Transverse colon (tissue), 4 donors: Measurements from ENCODE around the gene NIT1. TPM values are rescaled to one million over a fixed set of nuclear protein-coding genes. Genes with fewer than 3 reads are reported as not detected.
A peak's percentile ranks its signal among the peaks of the same experiment; 100 is the strongest.

ENCODE experiments used
- DNase-seq: peaks from one replicate; pipeline ENCODE4 v3.0.0-alpha.2; 2019
- H3K27ac ChIP-seq, 4 donors: fragments of 200-600 bp; sonication (generic); 2 replicates each; pipeline ENCODE4 v1.5.1; 2016 to 2018; ENCODE audit warnings: inconsistent platforms in 4 of 4
- H3K27me3 ChIP-seq: fragments of 200-600 bp; sonication (generic); 2 replicates; pipeline ENCODE4 v1.5.1; 2017; ENCODE audit warnings: inconsistent platforms
- H3K36me3 ChIP-seq, 4 donors: fragments of 200-600 bp; sonication (generic); 2 replicates each; pipeline ENCODE4 v1.5.1; 2017 to 2019; ENCODE audit warnings: inconsistent platforms in 4 of 4
- H3K4me1 ChIP-seq, 4 donors: fragments of 200-600 bp; sonication (generic); 2 replicates each; pipeline ENCODE4 v1.5.1; 2017 to 2020; ENCODE audit warnings: inconsistent platforms in 4 of 4
- H3K4me3 ChIP-seq, 4 donors: fragments of 200-600 bp; sonication (generic); 1 replicate in 1 of 4; 2 replicates in 3 of 4; pipeline versions ENCODE4 v1.5.1 to v1.6.1; 2017 to 2019; ENCODE audit warnings: inconsistent platforms in 4 of 4
- H3K9me3 ChIP-seq, 2 donors: fragments of 200-600 bp; sonication (generic); 2 replicates each; pipeline ENCODE4 v1.5.1; 2017 to 2019; ENCODE audit warnings: inconsistent platforms in 2 of 2
- EP300 ChIP-seq: sonication (generic); formaldehyde crosslinking; IDR thresholded peaks from one replicate; pipeline ENCODE4 v1.6.1; 2017; ENCODE audit warnings: antibody characterized with exemption, low read depth
- POLR2A ChIP-seq: fragments of 450-650 bp; IDR thresholded peaks from one replicate; pipeline ENCODE4 v1.6.1; 2016; ENCODE audit warnings: antibody characterized with exemption, mild to moderate bottlenecking, moderate library complexity
- POLR2AphosphoS5 ChIP-seq, 3 donors: sonication (generic); formaldehyde crosslinking; IDR thresholded peaks; one replicate each; pipeline ENCODE4 v1.6.1; 2016; ENCODE audit warnings: antibody characterized with exemption in 3 of 3
- WGBS, 2 donors: methylation state at CpG; one replicate each; pipeline ENCODE4 v1.1.5; 2018; ENCODE audit warnings: low coverage in 1 of 2; 5-methylcytosine and 5-hydroxymethylcytosine counted together
- in situ Hi-C, 4 donors: fragments of 200-750 bp; cut with MboI; loops; one replicate each; pipeline versions ENCODE4 v1.15.0 to v1.15.1; 2017; ENCODE audit warnings: low sequenced_read_pairs in 3 of 4, low pct_ligation_motif_present in 1 of 4, low pct_unique_long_range_greater_than_20kb in 1 of 4
- intact Hi-C: fragments of 100-400 bp; cut with DNase I; formaldehyde crosslinking; loops from one replicate; pipeline ENCODE4 v1.15.1; 2023; ENCODE audit warnings: low total_unique reads
- total RNA-seq, 4 donors: library from RNA; depleted of rRNA; stranded (reverse); fragments of >200 nt; gene quantifications; one replicate each; pipeline ENCODE4 v1.1.0, GENCODE V29; 2016
- TF ChIP-seq, protein P1 (sequence below), 5 experiments: fragments of 200-600 bp in 3 of 5; fragments of 450-650 bp in 2 of 5; sonication (generic) in 3 of 5; IDR thresholded peaks; 1 replicate in 2 of 5; 2 replicates in 3 of 5; pipeline ENCODE4 v1.5.1; 2016 to 2017; ENCODE audit warnings: antibody characterized with exemption in 5 of 5, inconsistent platforms in 3 of 5, mild to moderate bottlenecking in 2 of 5, moderate library complexity in 1 of 5

Gene NIT1
- total RNA-seq, 4 donors from 2014 or later, result 45.6 to 83.0 (median 75.4) TPM

GRCh38 chr1:161098210-161099068 lies 19.5 kb upstream of the NIT1 start, which contains the start of gene KLHDC9:
TSS of gene KLHDC9 (plus strand) at chr1:161098361. CDS start at chr1:161098536, 175 bp downstream.
- WGBS, 2 donors, result 4% methylated on average over 54 of the region's 71 CpGs; no CpG with 5 or more reads in 1 of the 2 donors
- H3K4me3 ChIP-seq, result peak within 1 kb of the TSS; percentile 51 to 75 (median 61)
- peaks cover 6 to 20% (median 9%) of the 10 kb centered on the region in 4 donors for H3K4me1 ChIP-seq
- no peaks in the 10 kb centered on the region for H3K27me3 ChIP-seq
- peaks cover 0 to 9% (median 6%) of the 10 kb centered on the region in 4 donors for H3K36me3 ChIP-seq
- TF ChIP-seq, protein P1, sequence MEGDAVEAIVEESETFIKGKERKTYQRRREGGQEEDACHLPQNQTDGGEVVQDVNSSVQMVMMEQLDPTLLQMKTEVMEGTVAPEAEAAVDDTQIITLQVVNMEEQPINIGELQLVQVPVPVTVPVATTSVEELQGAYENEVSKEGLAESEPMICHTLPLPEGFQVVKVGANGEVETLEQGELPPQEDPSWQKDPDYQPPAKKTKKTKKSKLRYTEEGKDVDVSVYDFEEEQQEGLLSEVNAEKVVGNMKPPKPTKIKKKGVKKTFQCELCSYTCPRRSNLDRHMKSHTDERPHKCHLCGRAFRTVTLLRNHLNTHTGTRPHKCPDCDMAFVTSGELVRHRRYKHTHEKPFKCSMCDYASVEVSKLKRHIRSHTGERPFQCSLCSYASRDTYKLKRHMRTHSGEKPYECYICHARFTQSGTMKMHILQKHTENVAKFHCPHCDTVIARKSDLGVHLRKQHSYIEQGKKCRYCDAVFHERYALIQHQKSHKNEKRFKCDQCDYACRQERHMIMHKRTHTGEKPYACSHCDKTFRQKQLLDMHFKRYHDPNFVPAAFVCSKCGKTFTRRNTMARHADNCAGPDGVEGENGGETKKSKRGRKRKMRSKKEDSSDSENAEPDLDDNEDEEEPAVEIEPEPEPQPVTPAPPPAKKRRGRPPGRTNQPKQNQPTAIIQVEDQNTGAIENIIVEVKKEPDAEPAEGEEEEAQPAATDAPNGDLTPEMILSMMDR (IDR thresholded peaks at IDR 0.05), result peak in 1 of 5 experiments; percentile 26
- TF ChIP-seq POLR2AphosphoS5 (IDR thresholded peaks at IDR 0.05) (peak in 1 of 3 donors; percentile 40), EP300 (no peak)
- intact Hi-C loops (loop anchor here (5.0 kb wide), 1 partner anchor 101 kb away; no protein-coding TSS in a partner anchor), in situ Hi-C loops (loop anchor here in 3 of 4 donors (5.0 to 25.0 kb wide), 3 partner anchors 101 to 261 kb away; no protein-coding TSS in a partner anchor)
- peak; percentile 91 for DNase-seq
- H3K27ac ChIP-seq, result peak within 1 kb of the TSS; percentile 66 to 88 (median 76)
- no peaks in the 10 kb centered on the region for H3K9me3 ChIP-seq

DNA sequence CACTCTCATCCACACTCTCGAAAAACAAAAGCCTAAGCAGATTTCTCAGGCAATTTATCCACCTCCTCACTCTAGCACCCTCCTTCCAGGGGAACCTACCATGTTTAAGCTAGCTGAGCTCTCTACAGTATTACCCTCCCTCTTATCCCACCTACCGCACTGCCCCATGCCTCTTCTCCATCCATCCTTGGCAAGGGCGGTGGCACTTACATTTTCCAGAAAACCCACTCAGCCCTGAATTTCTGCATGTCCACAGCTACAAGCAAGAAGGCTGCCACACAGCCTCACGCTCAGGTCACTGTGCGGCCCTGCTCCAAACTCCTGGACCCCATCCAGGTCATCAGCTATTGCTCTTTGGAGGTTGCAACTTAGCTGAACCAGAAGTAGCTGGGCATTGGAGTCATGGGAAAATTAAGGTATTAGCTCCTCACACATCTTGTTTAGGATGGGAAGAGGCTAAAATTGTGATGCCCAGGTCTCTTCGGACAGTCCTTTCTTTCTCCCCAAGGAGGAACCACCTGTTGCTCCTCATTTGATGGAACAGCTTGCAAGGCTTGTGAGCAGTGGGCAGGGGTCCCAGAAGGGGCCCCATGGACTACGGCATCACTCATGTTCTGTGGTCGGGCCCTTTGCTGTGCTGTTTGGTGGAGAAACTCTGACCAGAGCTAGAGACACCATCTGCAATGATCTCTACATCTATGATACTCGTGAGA lies 18.7 kb upstream of the NIT1 start:
- intact Hi-C loops, result loop anchor here (5.0 kb wide), 1 partner anchor 102 kb away; no protein-coding TSS in a partner anchor
- no peak for DNase-seq
- Histone ChIP-seq H3K4me3 (peak overlapping the region in 3 of 4 donors; percentile 51 to 75 (median 62)), H3K36me3 (peaks cover 0 to 9% (median 6%) of the 10 kb centered on the region in 4 donors), H3K4me1 (peaks cover 6 to 20% (median 9%) of the 10 kb centered on the region in 4 donors), H3K27ac (peak overlapping the region in 3 of 4 donors; percentile 66 to 88 (median 79)), H3K9me3 (no peaks in the 10 kb centered on the region), H3K27me3 (no peaks in the 10 kb centered on the region)
- WGBS, 2 donors, result 71 to 79% methylated on average over 2 to 9 of the region's 9 CpGs
- no peak for TF ChIP-seq POLR2A
- no peak for TF ChIP-seq EP300
- TF ChIP-seq, protein P1 (IDR thresholded peaks at IDR 0.05), result no peak
- TF ChIP-seq POLR2AphosphoS5 (IDR thresholded peaks at IDR 0.05), result no peak
- in situ Hi-C loops, result loop anchor here in 3 of 4 donors (5.0 to 25.0 kb wide), 3 partner anchors 102 to 262 kb away; no protein-coding TSS in a partner anchor

DNA sequence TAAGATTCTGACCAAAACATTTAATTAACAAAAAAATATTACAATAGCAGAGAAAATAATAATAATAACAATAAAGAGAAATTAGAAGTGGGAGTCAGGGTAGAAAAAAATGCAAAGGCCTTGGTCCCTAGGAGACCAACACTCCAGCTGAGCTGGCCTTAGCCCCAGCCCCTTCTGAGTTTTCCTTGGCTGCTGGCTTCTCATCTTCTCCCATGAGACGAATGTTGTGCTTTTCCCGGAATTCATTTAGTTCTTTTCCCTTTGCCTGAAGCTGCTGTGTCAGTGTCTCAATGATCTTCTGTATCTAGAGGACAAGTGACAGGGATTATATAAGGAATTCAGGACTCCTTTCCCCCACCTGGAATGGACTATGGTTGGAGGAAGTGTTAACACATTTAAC lies 17.3 kb upstream of the NIT1 start:
- TF ChIP-seq EP300 (no peak), POLR2AphosphoS5 (IDR thresholded peaks at IDR 0.05) (no peak), POLR2A (no peak)
- TF ChIP-seq, protein P1 (IDR thresholded peaks at IDR 0.05), result no peak
- DNase-seq, result no peak
- Histone ChIP-seq H3K9me3 (no peaks in the 10 kb centered on the region), H3K27me3 (no peaks in the 10 kb centered on the region), H3K4me3 (no peak overlapping the region), H3K4me1 (peaks cover 6 to 20% (median 9%) of the 10 kb centered on the region in 4 donors), H3K36me3 (peaks cover 0 to 9% (median 6%) of the 10 kb centered on the region in 4 donors), H3K27ac (no peak overlapping the region)
- WGBS, 2 donors, result 84 to 88% methylated on average over 2 of the region's 2 CpGs
- intact Hi-C loops, result no loop called here
- in situ Hi-C loops, result no loop called here

- WGBS, 2 donors, result 92 to 95% methylated on average over 1 of the region's 1 CpG
- Histone ChIP-seq H3K36me3 (peaks cover 0 to 6% (median 0%) of the 10 kb centered on the region in 4 donors), H3K4me1 (no peaks in the 10 kb centered on the region), H3K4me3 (no peak overlapping the region), H3K9me3 (no peaks in the 10 kb centered on the region), H3K27me3 (no peaks in the 10 kb centered on the region), H3K27ac (no peak overlapping the region)
- TF ChIP-seq POLR2AphosphoS5 (IDR thresholded peaks at IDR 0.05), result no peak
- TF ChIP-seq, protein P1 (IDR thresholded peaks at IDR 0.05), result no peak
- no peak for TF ChIP-seq POLR2A
- no peak for TF ChIP-seq EP300
- in situ Hi-C loops, result no loop called here
- DNase-seq, result no peak
- intact Hi-C loops, result no loop called here
Measured at GRCh38 chr1:161106431-161106830, 11.5 kb upstream of the NIT1 start.
